ENCODE data around the gene GLCCI1. TPM values are rescaled to one million over a fixed set of nuclear protein-coding genes. Genes with fewer than 3 reads are reported as not detected.

The GLCCI1 gene
- total RNA-seq, 2 donors from 2014 or later = 5.8 to 15.6 TPM

GRCh38 chr7:8068892-8069686 is 100.5 kb downstream of the GLCCI1 start:
- Histone ChIP-seq H3K27ac (no peak overlapping the region), H3K4me1 (ENCODE audit: control insufficient read depth in 1 of 2, low read depth in 2 of 2) (peaks cover 0 to 14% of the 10 kb centered on the region in 2 donors), H3K27me3 (replicated peaks; ENCODE audit: insufficient read depth) (no peaks in the 10 kb centered on the region), H3K36me3 (no peaks in the 10 kb centered on the region), H3K4me3 (no peak overlapping the region), H3K9me3 (no peaks in the 10 kb centered on the region)
- no peak for TF ChIP-seq CTCF (IDR thresholded peaks at IDR 0.05)
- DNase-seq (ENCODE audit: low spot score) = no peak
- ATAC-seq (ENCODE audit: insufficient number of reproducible peaks, low FRiP score, low read depth) = no peak

- no peak for ATAC-seq (ENCODE audit: insufficient number of reproducible peaks, low FRiP score, low read depth)
- Histone ChIP-seq H3K4me3 (no peak overlapping the region), H3K27me3 (replicated peaks; ENCODE audit: insufficient read depth) (no peaks in the 10 kb centered on the region), H3K9me3 (no peaks in the 10 kb centered on the region), H3K27ac (no peak overlapping the region), H3K36me3 (no peaks in the 10 kb centered on the region), H3K4me1 (ENCODE audit: control insufficient read depth in 1 of 2, low read depth in 2 of 2) (peaks cover 0 to 3% of the 10 kb centered on the region in 2 donors)
- no peak for TF ChIP-seq CTCF (IDR thresholded peaks at IDR 0.05)
- DNase-seq (ENCODE audit: low spot score) = no peak
These were observed 102.0 kb downstream of the GLCCI1 start for GRCh38 chr7:8070451-8071180.

GRCh38 chr7:8078418-8078817 is 109.8 kb downstream of the GLCCI1 start:
- Histone ChIP-seq H3K9me3 (no peaks in the 10 kb centered on the region), H3K27ac (no peak overlapping the region), H3K4me1 (ENCODE audit: control insufficient read depth in 1 of 2, low read depth in 2 of 2) (no peaks in the 10 kb centered on the region), H3K4me3 (no peak overlapping the region), H3K36me3 (no peaks in the 10 kb centered on the region), H3K27me3 (replicated peaks; ENCODE audit: insufficient read depth) (no peaks in the 10 kb centered on the region)
- no peak for TF ChIP-seq CTCF (IDR thresholded peaks at IDR 0.05)
- ATAC-seq (ENCODE audit: insufficient number of reproducible peaks, low FRiP score, low read depth) (no peak), DNase-seq (ENCODE audit: low spot score) (no peak)

GRCh38 chr7:8082762-8083161 is 114.2 kb downstream of the GLCCI1 start:
- Histone ChIP-seq H3K9me3 (no peaks in the 10 kb centered on the region), H3K27ac (no peak overlapping the region), H3K27me3 (replicated peaks; ENCODE audit: insufficient read depth) (no peaks in the 10 kb centered on the region), H3K36me3 (peaks cover 6% of the 10 kb centered on the region), H3K4me1 (ENCODE audit: control insufficient read depth in 1 of 2, low read depth in 2 of 2) (no peaks in the 10 kb centered on the region), H3K4me3 (no peak overlapping the region)
- no peak for DNase-seq (ENCODE audit: low spot score)
- no peak for ATAC-seq (ENCODE audit: insufficient number of reproducible peaks, low FRiP score, low read depth)
- TF ChIP-seq CTCF (IDR thresholded peaks at IDR 0.05) = no peak

GRCh38 chr7:8084836-8085235 is 116.2 kb downstream of the GLCCI1 start:
- Histone ChIP-seq H3K4me1 (ENCODE audit: control insufficient read depth in 1 of 2, low read depth in 2 of 2) (no peaks in the 10 kb centered on the region), H3K36me3 (peaks cover 6% of the 10 kb centered on the region), H3K9me3 (no peaks in the 10 kb centered on the region), H3K27me3 (replicated peaks; ENCODE audit: insufficient read depth) (no peaks in the 10 kb centered on the region), H3K4me3 (no peak overlapping the region), H3K27ac (no peak overlapping the region)
- ATAC-seq (ENCODE audit: insufficient number of reproducible peaks, low FRiP score, low read depth) = no peak
- DNase-seq (ENCODE audit: low spot score) = no peak
- TF ChIP-seq CTCF (IDR thresholded peaks at IDR 0.05) = no peak
